A549 (cell line): ENCODE data around the gene U2SURP.

Experiments
- CEBPB ChIP-seq, 2 experiments: fragments of >200 bp in 1 of 2; sonication (Bioruptor Twin) in 1 of 2; formaldehyde crosslinking in 1 of 2; IDR thresholded peaks; 2 replicates each; pipeline ENCODE4 v1.6.1; 2012 to 2016
- CTCF ChIP-seq: fragments of >200 bp; sonication (Bioruptor Twin); formaldehyde crosslinking; IDR thresholded peaks from 3 replicates; pipeline ENCODE4 v1.5.1; 2016
- GATA3 ChIP-seq: IDR thresholded peaks from 2 replicates; pipeline ENCODE4 v1.6.1; 2012; ENCODE audit warnings: borderline replicate concordance
- HDAC2 ChIP-seq: fragments of 200-600 bp; sonication (generic); IDR thresholded peaks from 2 replicates; pipeline ENCODE4 v1.6.1; 2016
- MAX ChIP-seq: IDR thresholded peaks from 2 replicates; pipeline ENCODE4 v1.6.1; 2012
- MYC ChIP-seq: IDR thresholded peaks from 2 replicates; pipeline ENCODE4 v1.6.1; 2012; ENCODE audit warnings: mild to moderate bottlenecking, inconsistent platforms, low read length, improper control_type of control experiment, borderline replicate concordance
- NFE2L2 ChIP-seq: fragments of 150-350 bp; conservative IDR thresholded peaks from 2 replicates; pipeline ENCODE4 v1.6.1; 2014; ENCODE audit warnings: low read length
- NPAS2 ChIP-seq: fragments of 250-450 bp; sonication (Bioruptor Pico); IDR thresholded peaks from 2 replicates; pipeline ENCODE4 v1.8.0; 2022; ENCODE audit warnings: mild to moderate bottlenecking, moderate library complexity, borderline replicate concordance
- NR3C1 ChIP-seq: fragments of >200 bp; sonication (Bioruptor Twin); formaldehyde crosslinking; IDR thresholded peaks from 3 replicates; pipeline ENCODE4 v1.6.1; 2017
- RFX5 ChIP-seq: fragments of 450-650 bp; IDR thresholded peaks from 2 replicates; pipeline ENCODE4 v1.7.1; 2014; ENCODE audit warnings: antibody characterized with exemption, mild to moderate bottlenecking, moderate library complexity
- USF2 ChIP-seq: fragments of 450-650 bp; IDR thresholded peaks from 2 replicates; pipeline ENCODE4 v1.6.1; 2014; ENCODE audit warnings: antibody characterized with exemption
- ZFP36 ChIP-seq: fragments of 450-650 bp; IDR thresholded peaks from 2 replicates; pipeline ENCODE4 v1.6.1; 2014; ENCODE audit warnings: borderline replicate concordance; ENCODE audit not compliant: partially characterized antibody

- TF ChIP-seq MYC, result no peak
- TF ChIP-seq CTCF, result no peak
- no peak for TF ChIP-seq MAX
- TF ChIP-seq CEBPB (IDR thresholded peaks at IDR 0.05), result no peak
- TF ChIP-seq HDAC2, result no peak
- TF ChIP-seq USF2, result no peak
- TF ChIP-seq ZFP36, result no peak
- no peak for TF ChIP-seq GATA3
- TF ChIP-seq NR3C1, result no peak
- TF ChIP-seq RFX5, result no peak
- no peak for TF ChIP-seq NPAS2 (CRISPR knock-in tag)
- TF ChIP-seq NFE2L2, result no peak
These were observed 23.1 kb downstream of the U2SURP start for GRCh38 chr3:143024351-143024960.
